ENCODE results near the gene MEG3.

- TF ChIP-seq CTCF (IDR thresholded peaks at IDR 0.05) (no peak), EP300 (IDR thresholded peaks at IDR 0.05) (no peak)
Measured at GRCh38 chr14:100836941-100837804, 11.3 kb downstream of the MEG3 start.

All from tibial nerve (tissue), 4 donors.